T-cell (primary cell): ENCODE results near the gene UVRAG. TPM values are rescaled to one million over a fixed set of nuclear protein-coding genes. Genes with fewer than 3 reads are reported as not detected.

Source experiments
- ATAC-seq, 4 experiments: fragments of 200-7000 bp in 3 of 4; fragments of 150-1000 bp in 1 of 4; cut with Tn5 transposase; replicated peaks in 1 of 4; 1 replicate in 3 of 4; 2 replicates in 1 of 4; pipeline ENCODE4 v1.10.0; 2021; ENCODE audit warnings: moderate library complexity in 3 of 4, mild to moderate bottlenecking in 2 of 4, moderate number of reproducible peaks in 1 of 4
- CTCF ChIA-PET, 2 donors: fragments of 300-600 bp; sonication (Branson Sonifier 250); formaldehyde crosslinking; loops; one replicate each; lab custom pipeline; 2022; ENCODE audit warnings: antibody characterized with exemption in 2 of 2; lab: Charles Lee
- POLR2A ChIA-PET, 2 donors: fragments of 300-600 bp; sonication (Branson Sonifier 250); formaldehyde crosslinking; loops; one replicate each; lab custom pipeline; 2022; ENCODE audit warnings: antibody characterized with exemption in 2 of 2; lab: Charles Lee
- DNase-seq, 35 experiments: peaks; one replicate each; pipeline versions ENCODE4 v3.0.0 to v3.0.0-alpha.2; 2013 to 2023
- H3K27ac ChIP-seq: one replicate; pipeline ENCODE4 v1.5.1; 2013; ENCODE audit warnings: low read length
- H3K27me3 ChIP-seq, 2 experiments: replicated peaks in 1 of 2; 1 replicate in 1 of 2; 2 replicates in 1 of 2; pipeline versions ENCODE4 v1.6.1 to v1.7.0; 2013; ENCODE audit warnings: low read length in 1 of 2, mixed read lengths in 1 of 2; ENCODE audit not compliant: control insufficient read depth in 2 of 2, insufficient read depth in 2 of 2; ENCODE audit errors: extremely low read depth in 1 of 2
- H3K36me3 ChIP-seq, 2 donors: 1 replicate in 1 of 2; 2 replicates in 1 of 2; pipeline versions ENCODE4 v1.6.1 to v1.7.0; 2013; ENCODE audit warnings: low read length in 1 of 2; ENCODE audit not compliant: control insufficient read depth in 2 of 2, insufficient read depth in 1 of 2; ENCODE audit errors: extremely low read depth in 1 of 2
- H3K4me1 ChIP-seq, 2 experiments: 1 replicate in 1 of 2; 2 replicates in 1 of 2; pipeline versions ENCODE4 v1.6.1 to v1.7.0; 2013; ENCODE audit warnings: low read length in 2 of 2, mixed read lengths in 1 of 2; ENCODE audit not compliant: insufficient read depth in 2 of 2, control insufficient read depth in 1 of 2; ENCODE audit errors: extremely low read depth in 1 of 2
- H3K4me3 ChIP-seq, 2 donors: 1 replicate in 1 of 2; 2 replicates in 1 of 2; pipeline versions ENCODE4 v1.5.1 to v1.7.0; 2013; ENCODE audit warnings: mild to moderate bottlenecking in 2 of 2, low read length in 1 of 2, moderate library complexity in 1 of 2; ENCODE audit not compliant: control insufficient read depth in 1 of 2; ENCODE audit errors: extremely low read depth in 1 of 2
- H3K9me3 ChIP-seq: 2 replicates; pipeline ENCODE4 v1.7.0; 2013
- H3K27ac Mint-ChIP-seq, 2 donors: one replicate each; pipeline ENCODE4 v1.8.0; 2020 to 2021; ENCODE audit warnings: mild to moderate bottlenecking in 2 of 2, mixed read lengths in 2 of 2
- H3K27me3 Mint-ChIP-seq, 2 donors: one replicate each; pipeline ENCODE4 v1.8.0; 2021 to 2022; ENCODE audit warnings: mixed read lengths in 2 of 2
- H3K36me3 Mint-ChIP-seq: one replicate; pipeline ENCODE4 v1.8.0; 2021; ENCODE audit warnings: mixed read lengths
- H3K4me1 Mint-ChIP-seq, 3 donors: one replicate each; pipeline ENCODE4 v1.8.0; 2020 to 2022; ENCODE audit warnings: mixed read lengths in 3 of 3, mild to moderate bottlenecking in 1 of 3
- H3K4me3 Mint-ChIP-seq, 3 donors: one replicate each; pipeline ENCODE4 v1.8.0; 2020 to 2022; ENCODE audit warnings: mild to moderate bottlenecking in 3 of 3, mixed read lengths in 3 of 3, moderate library complexity in 3 of 3
- H3K9me3 Mint-ChIP-seq, 3 donors: one replicate each; pipeline ENCODE4 v1.8.0; 2020 to 2022; ENCODE audit warnings: mixed read lengths in 3 of 3
- WGBS: methylation state at CpG from one replicate; pipeline ENCODE4 v1.1.5; 2013; ENCODE audit warnings: missing lambda C conversion rate; ENCODE audit not compliant: insufficient coverage; 5-methylcytosine and 5-hydroxymethylcytosine counted together
- total RNA-seq, 35 experiments: library from RNA in 6 of 35; stranded (reverse) in 6 of 35; fragments of 120-200 nt in 1 of 35; gene quantifications; one replicate each; pipeline versions ENCODE4 v1.2.1 to v1.2.4 and lab custom pipeline; 2013 to 2026

Gene UVRAG
- total RNA-seq, 5 donors from 2014 or later (not counting 1 experiment from before 2014, with no cell fraction given) = 22.4 to 32.8 (median 27.6) TPM

DNA sequence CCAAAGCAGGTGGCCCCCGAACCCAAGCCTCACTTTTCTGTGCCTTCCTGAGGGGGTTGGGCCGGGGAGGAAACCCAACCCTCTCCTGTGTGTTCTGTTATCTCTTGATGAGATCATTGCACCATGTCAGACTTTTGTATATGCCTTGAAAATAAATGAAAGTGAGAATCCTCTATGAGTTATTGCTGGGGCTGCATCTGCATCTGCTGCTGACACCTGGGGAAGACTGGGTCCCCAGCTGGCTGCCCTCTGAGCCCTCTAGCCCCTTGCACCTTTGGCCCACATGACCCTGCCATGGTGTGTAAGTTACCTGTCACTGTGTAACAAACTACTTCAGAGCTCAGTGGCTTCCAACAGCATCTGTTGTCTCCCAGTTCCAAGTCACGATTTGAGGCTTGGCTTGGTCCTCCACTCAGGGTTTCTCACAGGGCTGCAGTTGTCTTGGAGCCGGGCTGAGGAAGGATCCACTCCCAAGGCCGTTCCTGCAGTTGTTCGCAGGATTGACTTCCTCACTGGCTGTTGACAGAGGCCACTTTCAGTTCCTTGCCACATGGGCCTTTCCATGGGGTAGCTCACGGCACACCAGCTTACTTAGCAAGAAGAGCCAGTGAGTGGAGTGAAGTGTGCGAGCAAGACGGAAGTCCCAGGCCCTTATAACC, 13.5 kb upstream of the UVRAG start:
- DNase-seq = no peak
- Histone ChIP-seq H3K36me3 (no peaks in the 10 kb centered on the region), H3K27ac (no peak overlapping the region), H3K27me3 (no peaks in the 10 kb centered on the region), H3K4me3 (no peak overlapping the region), H3K4me1 (peaks cover 5 to 24% of the 10 kb centered on the region in 2 experiments), H3K9me3 (no peaks in the 10 kb centered on the region)
- CTCF ChIA-PET = interaction anchor here (1.2 to 4.2 kb wide), 3 partner anchors 65 to 518 kb away, joined by 4 to 45 read pairs (median 26); no protein-coding TSS in a partner anchor
- Mint-ChIP-seq H3K4me1 (peaks cover 11 to 22% (median 14%) of the 10 kb centered on the region in 3 donors), H3K36me3 (no peaks in the 10 kb centered on the region), H3K9me3 (no peaks in the 10 kb centered on the region), H3K27me3 (no peaks in the 10 kb centered on the region), H3K4me3 (no peak overlapping the region), H3K27ac (peak overlapping the region; percentile 22 to 27)
- ATAC-seq = peak in 2 of 4 experiments; percentile 28 to 50
- WGBS = 73% methylated on average over 6 of the region's 9 CpGs
- POLR2A ChIA-PET = no interaction called here

DNA sequence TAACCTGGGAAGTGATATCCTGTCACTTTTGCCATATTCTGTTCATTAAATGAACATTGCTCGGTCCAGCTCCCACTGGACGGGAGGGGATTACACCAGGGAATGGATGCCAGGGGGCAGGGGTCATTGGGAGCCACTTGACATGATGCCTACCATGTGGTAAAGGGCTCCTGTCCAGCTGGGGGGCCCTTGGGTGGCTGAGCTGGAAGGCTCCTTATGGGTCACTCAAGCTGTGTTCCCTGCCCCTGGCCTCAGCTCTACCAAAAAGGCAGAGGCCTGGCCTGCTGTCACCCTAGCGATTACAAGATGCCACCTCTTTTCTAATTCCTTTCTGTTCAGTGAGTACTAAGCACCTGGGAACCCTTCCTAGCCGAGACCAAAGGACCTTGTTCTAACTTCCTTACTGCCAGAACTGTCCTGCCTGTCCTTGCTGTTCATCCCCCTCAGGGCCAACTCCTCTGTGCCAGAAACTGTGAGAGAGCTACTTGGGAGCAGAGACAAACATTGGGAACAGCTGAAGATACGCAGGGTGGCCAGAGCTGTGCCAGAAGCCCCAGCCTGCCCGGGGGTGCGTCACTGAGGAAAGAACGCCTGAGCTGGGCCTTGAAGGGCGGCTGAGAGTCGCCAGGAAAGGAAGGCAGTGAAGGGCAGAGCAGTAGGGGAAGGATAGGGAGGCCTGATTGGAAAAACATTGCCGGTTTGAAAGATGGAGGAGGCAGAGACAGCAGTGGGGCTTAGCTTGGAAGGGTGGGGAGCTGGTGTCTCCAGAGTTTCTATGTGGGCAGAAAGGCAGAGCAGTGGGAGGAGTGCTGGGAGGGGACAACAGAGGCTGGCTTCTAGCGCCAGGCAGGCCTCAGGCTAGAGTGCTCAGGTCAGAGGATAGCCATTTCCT, 12.7 kb upstream of the UVRAG start:
- H3K27ac Mint-ChIP-seq = no peak overlapping the region
- POLR2A ChIA-PET = interaction anchor here in 1 of 2 donors (0.5 kb wide), 1 partner anchor 20 kb away, joined by 3 read pairs; no protein-coding TSS in a partner anchor
- 95% methylated on average over 12 of the region's 12 CpGs for WGBS

DNA sequence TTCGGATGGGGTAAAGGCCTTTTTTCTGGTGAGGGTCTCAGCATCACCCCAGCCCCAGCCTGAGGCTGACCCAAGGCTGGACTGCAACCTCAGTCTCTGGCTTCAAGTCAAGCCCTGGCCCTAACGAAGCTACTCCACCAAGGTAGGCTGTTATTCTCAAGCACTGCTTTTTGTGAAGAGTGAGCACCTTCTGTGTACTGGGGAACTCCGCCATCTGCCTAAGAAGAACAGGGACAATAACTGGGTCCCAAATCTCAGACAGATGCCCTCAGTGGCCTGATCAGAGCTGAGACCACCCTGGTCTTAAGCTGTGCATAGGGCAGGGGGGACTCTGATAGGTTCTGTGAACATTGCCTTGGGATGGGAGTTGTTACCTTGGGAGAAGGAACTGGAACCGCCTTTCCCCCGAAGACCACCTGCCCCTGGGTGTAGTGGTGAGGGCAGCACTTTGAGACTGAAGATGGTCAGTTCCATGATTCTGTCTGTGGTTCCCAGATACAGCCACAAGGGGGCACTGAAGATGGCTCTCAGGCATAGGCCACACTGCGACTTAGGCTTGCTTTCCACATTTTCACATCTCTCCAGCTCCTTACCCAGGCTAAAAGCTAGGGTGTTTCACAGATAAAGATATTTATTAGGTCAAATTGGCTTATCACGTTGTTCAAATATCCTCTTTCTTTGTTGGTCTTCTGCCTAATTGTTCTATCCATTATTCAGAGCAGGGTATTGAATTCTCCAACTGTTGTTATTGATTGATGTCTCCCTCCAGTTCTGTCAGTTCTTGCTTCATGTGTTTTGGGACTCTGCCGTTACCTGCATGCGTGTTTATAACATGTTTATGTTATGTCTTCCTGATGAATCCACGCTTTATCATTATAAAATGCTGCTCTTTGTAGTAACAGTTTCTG, 11.8 kb upstream of the UVRAG start:
- no peaks in the 10 kb centered on the region for H3K9me3 Mint-ChIP-seq

More for the DNA sequence above, 12.7 kb upstream of the UVRAG start:
- Histone ChIP-seq H3K27me3 (no peaks in the 10 kb centered on the region), H3K4me1 (peaks cover 5 to 24% of the 10 kb centered on the region in 2 experiments), H3K4me3 (no peak overlapping the region), H3K27ac (no peak overlapping the region), H3K36me3 (no peaks in the 10 kb centered on the region), H3K9me3 (no peaks in the 10 kb centered on the region)
- DNase-seq (no peak), ATAC-seq (no peak)
- no peaks in the 10 kb centered on the region for H3K36me3 Mint-ChIP-seq
- no peaks in the 10 kb centered on the region for H3K9me3 Mint-ChIP-seq
- peaks cover 11 to 22% (median 14%) of the 10 kb centered on the region in 3 donors for H3K4me1 Mint-ChIP-seq
- CTCF ChIA-PET = interaction anchor here (0.6 to 4.2 kb wide), 9 partner anchors 12 to 1690 kb away, joined by 3 to 45 read pairs (median 4); no protein-coding TSS in a partner anchor
- no peak overlapping the region for H3K4me3 Mint-ChIP-seq
- H3K27me3 Mint-ChIP-seq = peaks cover 0 to 1% of the 10 kb centered on the region in 2 donors

DNA sequence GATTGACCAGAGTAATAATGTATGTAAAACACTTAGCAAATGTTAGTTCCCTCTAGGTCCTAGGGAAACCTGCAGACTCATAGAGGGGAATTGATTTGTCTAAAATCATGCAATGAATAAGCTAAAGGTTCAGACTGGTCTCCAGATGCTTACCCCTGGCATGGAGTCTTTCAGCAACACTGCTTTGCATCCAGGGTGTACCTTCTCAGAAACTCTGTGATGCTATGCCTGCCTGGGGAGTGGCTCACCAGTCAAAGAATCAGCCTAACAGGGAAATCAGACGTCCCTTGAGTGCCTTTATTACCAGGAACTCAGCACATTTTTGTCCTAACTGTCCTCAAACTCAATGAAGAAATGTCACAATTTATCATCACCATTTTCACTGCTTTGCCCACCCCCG, 5.9 kb upstream of the UVRAG start:
- CTCF ChIA-PET = no interaction called here
- 79% methylated on average over 2 of the region's 2 CpGs for WGBS

More for the DNA sequence above, 11.8 kb upstream of the UVRAG start:
- Mint-ChIP-seq H3K27me3 (peaks cover 0 to 2% of the 10 kb centered on the region in 2 donors), H3K4me3 (no peak overlapping the region), H3K36me3 (no peaks in the 10 kb centered on the region), H3K4me1 (peaks cover 11 to 22% (median 14%) of the 10 kb centered on the region in 3 donors), H3K27ac (no peak overlapping the region)
- POLR2A ChIA-PET = interaction anchor here in 1 of 2 donors (0.5 kb wide), 1 partner anchor 19 kb away, joined by 3 read pairs; no protein-coding TSS in a partner anchor
- Histone ChIP-seq H3K27ac (no peak overlapping the region), H3K9me3 (no peaks in the 10 kb centered on the region), H3K4me3 (no peak overlapping the region), H3K4me1 (peaks cover 5 to 24% of the 10 kb centered on the region in 2 experiments), H3K27me3 (no peaks in the 10 kb centered on the region), H3K36me3 (no peaks in the 10 kb centered on the region)
- CTCF ChIA-PET = interaction anchor here (0.5 to 4.2 kb wide), 12 partner anchors 11 to 1689 kb away, joined by 3 to 45 read pairs (median 4); no protein-coding TSS in a partner anchor
- WGBS = 80% methylated on average over 2 of the region's 10 CpGs
- peak; percentile 76 to 87 (median 80) for ATAC-seq
- peak; percentile 6 to 83 (median 57) for DNase-seq

DNA sequence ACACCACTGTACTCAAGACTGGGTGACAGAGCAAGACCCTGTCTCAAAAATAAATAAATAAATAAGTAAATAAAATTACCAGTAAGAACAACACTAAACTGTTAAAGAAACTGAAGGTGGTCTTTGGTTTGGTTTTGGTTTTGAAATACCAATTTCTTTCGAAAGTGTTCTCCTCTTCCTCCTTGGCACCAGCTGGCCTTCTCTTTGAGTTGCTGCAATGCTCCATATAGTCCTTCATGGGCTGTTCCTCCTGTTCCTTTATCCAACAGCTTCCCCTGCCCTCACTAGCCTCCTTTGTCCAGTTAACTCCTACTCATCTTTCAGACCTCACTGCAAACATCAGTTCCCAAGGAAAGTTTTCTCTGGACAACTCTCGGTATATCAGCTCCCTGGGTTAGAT, 5.0 kb upstream of the UVRAG start:
- WGBS = 50% methylated on average over 2 of the region's 2 CpGs
- no peaks in the 10 kb centered on the region for H3K9me3 ChIP-seq
- no peak overlapping the region for H3K4me3 ChIP-seq
- H3K27me3 ChIP-seq = no peaks in the 10 kb centered on the region
- no peak overlapping the region for H3K27ac Mint-ChIP-seq
- H3K4me1 ChIP-seq = peaks cover 2 to 8% of the 10 kb centered on the region in 2 experiments
- ATAC-seq (no peak), DNase-seq (no peak)
- no peak overlapping the region for H3K4me3 Mint-ChIP-seq
- H3K27me3 Mint-ChIP-seq = peaks cover 0 to 2% of the 10 kb centered on the region in 2 donors
- H3K27ac ChIP-seq = no peak overlapping the region
- ChIA-PET POLR2A (no interaction called here), CTCF (no interaction called here)
- H3K4me1 Mint-ChIP-seq = peaks cover 8 to 16% (median 14%) of the 10 kb centered on the region in 3 donors
- no peaks in the 10 kb centered on the region for H3K36me3 ChIP-seq
- no peaks in the 10 kb centered on the region for H3K9me3 Mint-ChIP-seq
- H3K36me3 Mint-ChIP-seq = no peaks in the 10 kb centered on the region

More for the DNA sequence above, 5.9 kb upstream of the UVRAG start:
- Histone ChIP-seq H3K4me3 (no peak overlapping the region), H3K9me3 (no peaks in the 10 kb centered on the region), H3K27me3 (no peaks in the 10 kb centered on the region), H3K36me3 (no peaks in the 10 kb centered on the region), H3K27ac (no peak overlapping the region), H3K4me1 (peaks cover under 1 to 4% of the 10 kb centered on the region in 2 experiments)
- no peak overlapping the region for H3K4me3 Mint-ChIP-seq
- POLR2A ChIA-PET = no interaction called here
- peaks cover 0 to 2% of the 10 kb centered on the region in 2 donors for H3K27me3 Mint-ChIP-seq
- H3K4me1 Mint-ChIP-seq = peaks cover 6 to 9% (median 9%) of the 10 kb centered on the region in 3 donors
- H3K36me3 Mint-ChIP-seq = no peaks in the 10 kb centered on the region
- DNase-seq = no peak
- no peak overlapping the region for H3K27ac Mint-ChIP-seq
- no peaks in the 10 kb centered on the region for H3K9me3 Mint-ChIP-seq
- ATAC-seq = no peak
